ENCODE measurements around the gene SDE2.

SDE2 gene

DNA sequence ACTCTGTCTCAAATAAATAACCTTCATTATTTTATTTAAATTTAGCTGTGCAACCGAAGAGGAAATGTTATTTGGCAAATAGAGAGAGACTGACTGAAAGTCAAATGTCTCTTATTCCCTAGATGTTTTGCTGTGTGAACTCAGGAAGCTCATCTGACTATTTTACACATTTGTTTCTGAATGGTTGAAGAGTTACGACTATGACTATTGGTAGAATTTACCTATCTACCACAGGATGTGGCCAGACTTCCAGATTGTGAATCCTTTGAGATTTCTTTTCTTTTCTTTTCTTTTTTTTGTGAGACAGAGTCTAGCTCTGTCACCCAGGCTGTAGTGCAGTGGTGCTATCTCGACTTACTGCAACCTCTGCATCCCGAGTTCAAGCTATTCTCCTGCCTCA is 5.3 kb upstream of the SDE2 start:
- TF ChIP-seq REST (IDR thresholded peaks at IDR 0.05; ENCODE audit: insufficient read depth in 1 of 2, low read depth in 2 of 2, low read length in 2 of 2) (no peak), FOXP2 (optimal IDR thresholded peaks at IDR 0.05; ENCODE audit: borderline replicate concordance, extremely low read depth, extremely low read length, insufficient read depth) (no peak), SIN3A (IDR thresholded peaks at IDR 0.05; ENCODE audit: borderline replicate concordance, insufficient read depth, low read length) (no peak), POLR2AphosphoS5 (IDR thresholded peaks at IDR 0.05; ENCODE audit: low read depth, low read length) (no peak), TAF1 (IDR thresholded peaks at IDR 0.05; ENCODE audit: borderline replicate concordance, insufficient read depth, low read length) (no peak)

DNA sequence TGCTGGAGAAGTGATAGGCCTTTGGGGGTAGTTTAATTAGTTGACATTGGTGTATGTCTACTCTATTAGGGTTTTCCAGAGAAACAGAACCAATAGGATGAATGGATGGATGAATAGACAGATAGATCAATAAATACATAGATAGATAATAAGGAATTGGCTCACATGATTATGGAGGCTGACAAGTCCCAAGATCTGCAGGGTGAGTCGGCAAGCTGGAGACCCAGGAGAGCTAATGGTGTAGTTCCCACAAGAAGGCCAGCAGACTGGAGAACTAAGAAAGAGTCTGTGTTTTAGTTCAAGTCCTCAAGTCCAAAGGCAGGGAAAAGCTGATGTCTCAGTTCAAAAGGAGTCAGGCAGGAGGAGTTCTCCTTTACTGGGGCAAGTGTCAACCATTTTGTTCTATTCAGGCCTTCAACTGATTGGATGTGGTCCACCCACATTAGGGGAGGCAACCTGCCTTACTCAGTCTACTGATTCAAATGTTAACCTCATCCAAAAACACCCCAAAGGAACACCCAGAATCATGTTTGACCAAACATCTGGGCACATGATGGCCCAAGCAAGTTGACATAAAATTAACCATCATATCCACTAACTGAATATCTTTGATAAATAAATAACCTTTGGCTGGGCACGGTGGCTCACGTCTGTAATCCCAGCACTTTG is 4.5 kb upstream of the SDE2 start:
- TF ChIP-seq SIN3A (IDR thresholded peaks at IDR 0.05; ENCODE audit: borderline replicate concordance, insufficient read depth, low read length) (no peak), FOXP2 (optimal IDR thresholded peaks at IDR 0.05; ENCODE audit: borderline replicate concordance, extremely low read depth, extremely low read length, insufficient read depth) (no peak), POLR2AphosphoS5 (IDR thresholded peaks at IDR 0.05; ENCODE audit: low read depth, low read length) (no peak), REST (IDR thresholded peaks at IDR 0.05; ENCODE audit: insufficient read depth in 1 of 2, low read depth in 2 of 2, low read length in 2 of 2) (no peak), TAF1 (IDR thresholded peaks at IDR 0.05; ENCODE audit: borderline replicate concordance, insufficient read depth, low read length) (no peak)

DNA sequence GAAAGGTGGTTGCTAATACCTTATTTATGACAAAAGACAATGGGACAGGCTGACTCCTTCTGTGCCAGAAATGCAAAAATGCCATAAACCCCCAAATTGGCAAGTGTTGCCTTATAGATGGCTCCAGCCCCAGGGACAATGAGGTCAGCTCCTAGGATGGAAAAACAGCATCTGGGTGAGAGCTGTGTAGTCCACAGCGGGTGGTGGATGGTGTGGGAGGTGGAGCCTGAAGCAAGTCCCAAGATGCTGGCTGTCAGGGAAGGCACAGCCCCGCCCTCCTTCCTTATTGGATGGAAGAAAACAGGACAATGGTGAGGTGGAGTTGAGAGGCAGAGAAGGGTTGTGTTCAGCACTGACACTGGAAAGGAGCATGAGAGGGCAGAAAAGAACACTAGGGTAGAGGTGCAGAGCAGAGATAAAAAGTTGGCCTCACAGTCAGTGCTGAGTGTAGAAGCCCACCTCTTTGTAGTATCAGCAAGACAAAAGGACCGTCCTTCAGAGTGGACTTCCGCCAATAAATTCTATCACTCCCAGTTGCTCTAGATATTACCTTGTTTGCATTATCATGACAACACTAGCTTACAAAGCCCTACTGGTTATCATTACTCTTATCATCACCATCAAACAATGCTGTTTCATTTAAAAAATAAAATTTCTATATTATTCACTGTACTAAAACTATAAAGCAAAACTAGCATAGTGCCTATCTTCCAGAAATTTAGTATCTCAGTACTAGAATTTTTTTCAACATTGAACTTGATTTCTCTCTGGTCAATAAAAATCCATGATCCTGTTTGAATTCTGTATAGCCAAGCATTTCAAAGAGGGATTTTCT is 3.7 kb upstream of the SDE2 start:
- TF ChIP-seq SIN3A (IDR thresholded peaks at IDR 0.05; ENCODE audit: borderline replicate concordance, insufficient read depth, low read length) (no peak; the same call in 1 of the 2 replicates), POLR2AphosphoS5 (IDR thresholded peaks at IDR 0.05; ENCODE audit: low read depth, low read length) (peak; percentile 49)

DNA sequence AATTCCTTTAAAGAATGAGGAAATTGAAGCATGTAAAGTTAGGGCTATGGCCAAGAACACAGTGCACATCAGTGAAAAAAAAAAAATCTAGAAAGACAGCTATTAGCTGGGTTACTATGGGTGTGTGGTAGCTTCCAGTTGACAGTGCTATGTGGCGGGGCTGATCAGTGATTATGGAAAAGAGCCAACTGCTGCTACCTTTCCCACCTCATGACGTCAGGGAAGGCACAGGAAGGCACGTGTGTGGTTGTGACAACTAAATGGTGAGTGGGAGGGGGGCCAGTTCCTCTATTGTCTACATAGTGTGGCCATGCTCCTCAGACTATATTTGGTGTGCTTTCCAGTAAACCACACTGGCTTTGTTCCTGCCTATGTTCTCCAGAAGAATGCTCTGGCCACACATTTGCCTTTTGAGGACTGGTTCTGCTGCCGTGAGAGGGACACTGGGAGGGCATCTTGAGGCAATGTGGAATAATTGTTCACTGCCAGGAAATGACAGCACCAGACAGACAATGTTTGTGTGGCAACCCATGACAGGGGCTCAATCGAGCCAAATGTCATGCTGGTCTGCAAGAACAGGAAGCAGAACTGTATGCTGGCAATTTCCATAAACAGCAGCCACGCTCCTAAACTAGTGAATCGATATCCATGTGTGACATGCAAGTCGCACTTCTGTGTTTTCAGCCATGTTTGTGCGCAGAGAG is 3.0 kb upstream of the SDE2 start:
- no peak for TF ChIP-seq FOXP2 (optimal IDR thresholded peaks at IDR 0.05; ENCODE audit: borderline replicate concordance, extremely low read depth, extremely low read length, insufficient read depth)
- TF ChIP-seq TAF1 (IDR thresholded peaks at IDR 0.05; ENCODE audit: borderline replicate concordance, insufficient read depth, low read length): 0 out of 2 replicates have a peak, but pooled peaks have one; percentile 18

- TF ChIP-seq POLR2AphosphoS5 (IDR thresholded peaks at IDR 0.05; ENCODE audit: low read depth, low read length): no peak
- TF ChIP-seq TAF1 (IDR thresholded peaks at IDR 0.05; ENCODE audit: borderline replicate concordance, insufficient read depth, low read length): no peak
- no peak for TF ChIP-seq REST (IDR thresholded peaks at IDR 0.05; ENCODE audit: insufficient read depth in 1 of 2, low read depth in 2 of 2, low read length in 2 of 2)
- TF ChIP-seq FOXP2 (optimal IDR thresholded peaks at IDR 0.05; ENCODE audit: borderline replicate concordance, extremely low read depth, extremely low read length, insufficient read depth): no peak
- no peak for TF ChIP-seq SIN3A (IDR thresholded peaks at IDR 0.05; ENCODE audit: borderline replicate concordance, insufficient read depth, low read length)
Measured at GRCh38 chr1:226001088-226001487, 1.9 kb upstream of the SDE2 start.
